NCI-H2081 treated with DMSO at 0.1 percent for 48 hours (cell line): ENCODE data around the gene LCE2B.
"Not testable (repeated sequence)": the region's sequence is repeated elsewhere in the genome, so short reads cannot be mapped to it uniquely, and the experiment has no call there.

Experiments
- DNase-seq: peaks from one replicate; lab custom pipeline; 2025; lab: John Stamatoyannopoulos, UW

The LCE2B gene

GRCh38 chr1:152685823-152686222 lies at the start of gene LCE2B:
LCE2B (plus strand) TSS chr1:152686123; CDS start chr1:152686844, 721 bp downstream.
- DNase-seq, result not testable (repeated sequence)

DNA sequence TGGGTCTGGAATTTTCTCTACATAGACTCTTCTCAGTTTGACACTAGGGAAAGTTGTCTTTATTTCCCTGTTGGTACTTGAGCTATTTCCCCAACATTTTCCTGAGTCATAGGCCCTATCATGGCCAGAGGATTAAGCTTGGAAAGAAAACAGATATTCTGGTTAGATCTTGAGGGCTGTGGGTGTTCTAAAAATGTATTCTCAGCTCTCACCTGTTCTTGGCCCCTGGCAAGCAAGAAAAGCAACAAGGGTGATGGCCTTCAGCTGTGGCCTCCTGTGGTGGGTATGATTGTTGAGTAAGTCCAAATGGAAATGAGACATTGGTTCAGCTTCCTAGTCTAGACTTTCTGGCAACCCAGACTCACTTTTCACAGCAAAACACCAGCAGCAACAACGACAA lies 45.6 kb upstream of the LCE2B start:
- DNase-seq, result no peak

DNA sequence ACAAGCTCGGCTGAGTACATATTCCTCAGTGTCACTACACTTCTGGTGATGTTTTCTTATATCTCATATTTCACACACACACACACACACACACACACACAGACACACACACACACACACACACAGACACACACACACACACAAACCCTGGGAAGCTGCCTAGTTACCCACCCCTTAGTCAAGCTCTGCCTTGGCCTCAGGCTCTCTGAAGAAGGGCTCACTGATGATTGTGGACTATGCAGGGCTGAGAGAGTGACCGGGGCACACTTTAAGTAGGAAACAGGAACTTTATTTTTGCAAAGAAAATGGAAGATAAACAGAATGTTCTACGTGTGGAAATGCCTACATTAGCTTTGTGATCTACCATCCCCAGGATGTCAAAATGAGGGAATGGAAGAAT lies 42.0 kb upstream of the LCE2B start:
- DNase-seq, result no peak

GRCh38 chr1:152645146-152645545 lies 40.8 kb upstream of the LCE2B start:
- no peak for DNase-seq

DNA sequence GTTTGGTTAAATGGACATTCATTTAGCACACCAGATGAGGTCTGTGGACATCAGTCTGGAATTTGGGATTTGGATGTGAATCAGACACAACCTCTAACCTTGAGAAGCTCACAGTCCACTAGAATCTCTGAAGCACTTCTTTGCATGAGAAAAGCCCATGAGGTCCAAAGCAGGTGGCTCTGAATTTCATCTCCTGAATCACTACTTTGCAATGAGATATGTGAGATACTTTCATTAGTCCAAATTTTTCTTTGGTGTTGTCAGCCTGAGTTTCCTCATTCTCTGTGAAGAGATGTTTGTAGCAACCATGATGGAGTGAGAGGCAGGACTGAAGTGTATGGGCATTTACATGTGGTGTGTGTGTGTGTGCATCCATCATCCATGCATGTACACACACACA lies 39.3 kb upstream of the LCE2B start:
- no peak for DNase-seq

GRCh38 chr1:152654110-152654509 lies 31.8 kb upstream of the LCE2B start:
- DNase-seq, result no peak

- no peak for DNase-seq
Measured at GRCh38 chr1:152656459-152656858, 29.5 kb upstream of the LCE2B start.

GRCh38 chr1:152657677-152658076 lies 28.2 kb upstream of the LCE2B start:
- DNase-seq, result no peak

DNA sequence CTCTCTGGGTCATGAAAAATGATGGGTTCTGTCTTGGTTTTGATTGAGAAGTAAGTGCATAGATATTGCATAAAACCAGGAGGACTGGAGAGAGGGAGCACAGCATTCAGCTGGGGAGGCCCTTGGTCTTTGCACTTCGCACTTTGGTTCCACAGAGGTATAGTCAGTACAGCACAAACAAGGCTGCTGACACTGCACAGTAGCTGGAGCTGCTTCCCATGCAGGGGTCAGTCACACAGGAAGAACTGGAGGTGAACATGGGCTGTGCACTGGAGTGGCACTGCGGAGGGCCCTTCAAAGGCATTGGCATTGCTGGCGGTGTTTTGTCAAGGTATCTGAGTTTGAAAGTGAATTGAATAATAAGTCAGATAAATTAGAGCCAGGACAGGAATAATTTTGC lies 27.3 kb upstream of the LCE2B start:
- no peak for DNase-seq

DNA sequence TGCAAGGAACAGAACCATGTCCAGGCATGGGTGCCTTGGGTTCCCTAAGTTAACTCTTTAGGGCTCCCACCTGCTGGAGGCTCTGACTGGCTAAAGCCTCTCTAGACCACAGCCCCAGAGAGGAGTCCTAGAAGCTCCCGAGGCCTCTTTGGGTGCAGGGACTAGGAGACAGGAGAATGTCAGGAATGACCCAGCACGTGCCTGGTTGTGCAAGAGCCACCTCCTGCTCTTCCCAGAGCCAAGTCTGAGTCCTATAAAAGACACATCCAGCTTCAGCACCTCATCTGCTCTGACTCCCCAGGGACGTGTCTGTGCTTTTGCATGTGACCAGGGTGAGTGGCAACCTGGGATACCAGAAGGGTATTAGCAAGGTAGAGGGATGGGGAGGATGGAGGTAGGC lies 22.8 kb upstream of the LCE2B start, which contains the start of gene LCE2D:
LCE2D (plus strand) TSS at position 283 of the 400 bp plus-strand sequence. CDS start 726 bp downstream, outside the sequence.
- no peak for DNase-seq

DNA sequence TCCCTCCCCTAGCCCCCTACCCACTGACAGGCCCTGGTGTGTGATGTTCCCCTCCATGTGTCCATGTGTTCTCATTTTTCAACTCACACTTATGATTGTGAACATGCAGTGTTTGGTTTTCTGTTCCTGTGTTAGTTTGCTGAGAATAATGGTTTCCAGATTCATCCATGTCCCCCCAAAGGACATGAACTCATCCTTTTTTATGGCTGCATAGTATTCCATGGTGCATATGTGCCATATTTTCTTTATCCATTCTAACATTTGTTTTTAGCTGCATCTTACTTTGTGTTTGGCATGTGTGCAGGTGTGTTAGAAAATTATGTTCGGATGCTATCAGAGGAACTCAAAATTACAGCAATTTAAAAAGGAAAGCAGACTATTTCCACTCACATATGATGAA lies 19.8 kb upstream of the LCE2B start:
- not testable (repeated sequence) for DNase-seq

- no peak for DNase-seq
Measured at GRCh38 chr1:152667648-152668047, 18.3 kb upstream of the LCE2B start.

DNA sequence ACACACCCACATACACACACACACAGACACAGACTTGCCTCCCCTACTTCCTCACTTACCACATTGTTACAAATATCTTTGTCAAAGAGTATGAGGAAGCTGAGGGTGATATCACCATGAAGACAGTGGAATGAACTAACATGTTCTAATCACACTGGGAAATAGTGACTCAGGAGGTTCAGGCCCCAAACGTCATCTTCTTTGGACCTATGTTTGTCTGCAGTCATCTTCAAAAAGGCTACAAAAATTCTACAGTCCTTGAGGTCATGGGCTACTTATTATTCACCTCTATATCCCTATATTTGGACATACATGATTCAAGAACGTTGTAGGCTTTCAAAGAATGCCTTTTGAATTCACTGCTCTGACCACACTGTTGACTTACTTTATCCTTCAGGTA lies 12.9 kb upstream of the LCE2B start:
- no peak for DNase-seq

GRCh38 chr1:152674983-152675382 lies 10.9 kb upstream of the LCE2B start, which contains the start of gene LCE2C:
LCE2C (plus strand) TSS chr1:152675279; CDS start chr1:152676016, 737 bp downstream.
- DNase-seq, result not testable (repeated sequence)

DNA sequence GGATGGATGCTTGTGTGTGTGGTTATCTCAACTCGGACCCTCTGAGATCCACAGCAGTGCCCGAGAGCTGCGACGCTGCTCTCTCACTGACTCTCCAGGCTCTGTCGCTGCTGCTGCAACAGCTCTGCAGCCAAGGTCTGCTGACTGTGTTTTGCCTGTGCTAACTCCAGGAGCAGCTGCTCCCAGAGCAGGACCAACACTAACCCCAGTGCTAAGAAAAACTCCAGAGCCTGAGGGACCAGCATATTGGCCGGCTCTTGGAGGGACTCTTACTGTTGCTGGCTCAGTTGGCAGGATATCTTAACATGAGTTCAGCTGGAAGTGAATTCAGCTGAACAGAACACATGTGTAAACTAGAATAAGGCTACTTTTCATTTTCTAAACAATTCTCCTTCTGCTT lies 6.5 kb upstream of the LCE2B start:
- DNase-seq, result no peak

GRCh38 chr1:152681616-152682015 lies 4.3 kb upstream of the LCE2B start:
- no peak for DNase-seq

GRCh38 chr1:152683846-152684245 lies 2.1 kb upstream of the LCE2B start:
- no peak for DNase-seq

- DNase-seq, result no peak
Measured at GRCh38 chr1:152697701-152698600, 12.0 kb downstream of the LCE2B start, which contains the start of gene LCE2A. LCE2A (plus strand) TSS chr1:152698345; CDS start chr1:152698902, 557 bp downstream.

- DNase-seq, result no peak
Measured at GRCh38 chr1:152699746-152700145, 13.8 kb downstream of the LCE2B start.

DNA sequence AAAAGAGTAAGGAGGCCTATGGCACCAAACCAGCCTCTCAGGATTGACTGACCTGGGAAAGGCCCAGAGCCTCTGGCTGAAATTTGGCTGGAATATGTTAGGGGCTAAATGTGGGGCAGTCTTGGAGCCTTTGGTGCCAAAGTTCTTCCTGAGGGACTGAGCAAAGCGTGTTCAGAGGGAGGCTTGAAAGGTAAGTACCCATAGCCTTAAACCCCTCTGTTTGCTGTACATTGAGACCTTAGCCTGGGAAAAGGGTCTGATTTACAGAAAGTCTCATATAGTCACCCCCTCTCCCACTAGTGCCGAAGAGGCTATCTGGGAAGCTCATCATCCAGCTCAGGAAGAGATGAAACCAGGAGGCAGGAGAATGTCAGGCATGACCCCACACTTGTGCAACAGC lies 21.9 kb downstream of the LCE2B start, which contains the start of gene LCE4A:
LCE4A (plus strand) TSS at position 301 of the 400 bp plus-strand sequence. CDS start 916 bp downstream, outside the sequence.
- DNase-seq, result no peak

GRCh38 chr1:152718238-152718637 lies 32.3 kb downstream of the LCE2B start:
- no peak for DNase-seq

DNA sequence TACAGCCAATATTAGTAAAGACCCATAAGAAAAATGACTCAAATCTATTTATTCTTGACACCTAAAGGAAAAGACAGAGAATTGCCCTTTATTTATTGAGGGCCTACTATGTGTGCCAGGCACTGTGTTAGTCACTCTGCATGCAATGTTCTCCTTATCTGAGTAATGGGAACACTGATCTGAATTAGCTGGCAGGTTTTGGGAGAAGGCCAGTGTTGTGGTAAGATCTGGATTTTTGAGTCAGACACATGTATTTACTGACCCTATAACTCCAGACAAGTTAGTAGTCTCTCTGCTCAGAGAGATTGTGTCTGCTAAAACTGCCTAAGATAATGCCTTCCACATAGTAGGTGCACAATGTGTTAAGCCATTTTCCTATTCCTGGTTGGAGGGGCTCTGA lies 39.3 kb downstream of the LCE2B start:
- DNase-seq, result no peak

- no peak for DNase-seq
Measured at GRCh38 chr1:152728986-152729385, 43.1 kb downstream of the LCE2B start.
